ENCODE measurements around the gene IL1RAPL2. TPM values are rescaled to one million over a fixed set of nuclear protein-coding genes. Genes with fewer than 3 reads are reported as not detected.
"Not testable (repeated sequence)": the region's sequence is repeated elsewhere in the genome, so short reads cannot be mapped to it uniquely, and the experiment has no call there.

IL1RAPL2 gene
- total RNA-seq, 4 donors from 2014 or later = not detected

- DNase-seq (no peak), ATAC-seq (no peak)
- intact Hi-C loops (cut with DNase I; ENCODE audit: low total_unique reads) (no loop called here), in situ Hi-C loops (cut with MboI; ENCODE audit: low sequenced_read_pairs in 4 of 4) (no loop called here)
- Histone ChIP-seq H3K4me1 (no peaks in the 10 kb centered on the region), H3K27me3 (peaks cover 0 to 6% (median 0%) of the 10 kb centered on the region in 3 donors), H3K36me3 (no peaks in the 10 kb centered on the region), H3K9me3 (no peaks in the 10 kb centered on the region), H3K27ac (no peak overlapping the region), H3K4me3 (no peak overlapping the region)
- TF ChIP-seq CTCF (IDR thresholded peaks at IDR 0.05 in 4 of 5, conservative IDR thresholded peaks at IDR 0.05 in 1 of 5) (no peak), POLR2A (IDR thresholded peaks at IDR 0.05) (no peak)
Measured at GRCh38 chrX:105662248-105662647, 1096.2 kb downstream of the IL1RAPL2 start.

DNA sequence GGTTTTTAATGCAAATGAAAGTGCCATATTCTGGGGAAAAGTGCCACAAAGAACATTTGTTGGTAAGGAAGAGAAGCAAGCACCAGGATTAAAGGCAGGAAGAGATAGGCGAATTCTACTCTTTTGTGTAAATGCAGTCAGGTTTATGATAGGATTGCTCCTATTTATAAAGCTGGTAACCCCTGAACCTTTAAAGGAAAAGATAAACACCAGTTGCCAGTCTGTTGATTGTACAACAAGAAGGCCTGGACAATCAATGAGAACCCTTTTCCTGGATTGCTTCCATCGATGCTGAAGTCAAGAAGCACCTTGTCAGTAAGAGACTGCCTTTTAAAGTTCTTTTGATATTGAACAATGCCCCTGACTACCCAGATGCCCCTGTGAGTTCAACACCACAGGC lies 1098.2 kb downstream of the IL1RAPL2 start:
- H3K36me3 ChIP-seq = no peaks in the 10 kb centered on the region
- ATAC-seq (no peak), DNase-seq (no peak)
- H3K27ac ChIP-seq = no peak overlapping the region
- TF ChIP-seq CTCF (IDR thresholded peaks at IDR 0.05 in 4 of 5, conservative IDR thresholded peaks at IDR 0.05 in 1 of 5) (no peak), POLR2A (IDR thresholded peaks at IDR 0.05) (no peak)
- H3K27me3 ChIP-seq = peaks cover 0 to 6% (median 0%) of the 10 kb centered on the region in 3 donors
- no peaks in the 10 kb centered on the region for H3K9me3 ChIP-seq
- no peak overlapping the region for H3K4me3 ChIP-seq
- intact Hi-C loops (cut with DNase I; ENCODE audit: low total_unique reads) (no loop called here), in situ Hi-C loops (cut with MboI; ENCODE audit: low sequenced_read_pairs in 4 of 4) (no loop called here)
- no peaks in the 10 kb centered on the region for H3K4me1 ChIP-seq

- H3K36me3 ChIP-seq; H3K9me3 ChIP-seq; in situ Hi-C loops (cut with MboI; ENCODE audit: low sequenced_read_pairs in 4 of 4); intact Hi-C loops (cut with DNase I; ENCODE audit: low total_unique reads); H3K4me3 ChIP-seq; H3K4me1 ChIP-seq; DNase-seq; H3K27me3 ChIP-seq; H3K27ac ChIP-seq; ATAC-seq: not testable (repeated sequence)
Measured at GRCh38 chrX:105684288-105684687, 1118.3 kb downstream of the IL1RAPL2 start.

GRCh38 chrX:105694839-105695238 lies 1128.8 kb downstream of the IL1RAPL2 start:
- Histone ChIP-seq H3K36me3 (no peaks in the 10 kb centered on the region), H3K9me3 (no peaks in the 10 kb centered on the region), H3K27ac (no peak overlapping the region), H3K4me1 (peaks cover 0 to 6% of the 10 kb centered on the region in 2 donors), H3K27me3 (peaks cover 0 to 3% (median 0%) of the 10 kb centered on the region in 3 donors), H3K4me3 (no peak overlapping the region)
- in situ Hi-C loops (cut with MboI; ENCODE audit: low sequenced_read_pairs in 4 of 4) (no loop called here), intact Hi-C loops (cut with DNase I; ENCODE audit: low total_unique reads) (loop anchor here (10.0 kb wide), 1 partner anchor 60 kb away; no protein-coding TSS in a partner anchor)
- DNase-seq (no peak), ATAC-seq (no peak)
- TF ChIP-seq CTCF (IDR thresholded peaks at IDR 0.05 in 4 of 5, conservative IDR thresholded peaks at IDR 0.05 in 1 of 5) (no peak), POLR2A (IDR thresholded peaks at IDR 0.05) (no peak)

DNA sequence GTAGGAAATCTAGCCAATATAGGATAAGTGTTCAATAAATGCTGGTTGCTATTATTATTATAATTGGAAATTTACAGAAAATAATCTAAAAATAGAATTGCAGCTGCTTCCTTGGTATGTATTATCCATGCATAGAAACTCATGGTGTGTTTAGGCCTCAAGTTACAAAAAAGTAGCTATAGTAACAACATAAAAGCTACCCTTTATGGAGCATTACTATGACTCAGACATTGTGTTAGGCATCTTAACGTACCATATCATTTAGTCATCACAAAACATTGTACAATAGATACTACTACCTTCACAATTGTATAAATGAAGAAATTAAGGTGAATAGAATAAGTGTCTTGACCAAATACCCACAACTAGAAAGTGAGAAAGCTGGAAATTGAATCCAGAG lies 1129.5 kb downstream of the IL1RAPL2 start:
- DNase-seq (no peak), ATAC-seq (no peak)
- Histone ChIP-seq H3K4me3 (no peak overlapping the region), H3K4me1 (peaks cover 0 to 6% of the 10 kb centered on the region in 2 donors), H3K36me3 (no peaks in the 10 kb centered on the region), H3K9me3 (no peaks in the 10 kb centered on the region), H3K27ac (no peak overlapping the region), H3K27me3 (peaks cover 0 to 3% (median 0%) of the 10 kb centered on the region in 3 donors)
- no peak for TF ChIP-seq CTCF (IDR thresholded peaks at IDR 0.05 in 4 of 5, conservative IDR thresholded peaks at IDR 0.05 in 1 of 5)
- TF ChIP-seq POLR2A (IDR thresholded peaks at IDR 0.05) = no peak
- in situ Hi-C loops (cut with MboI; ENCODE audit: low sequenced_read_pairs in 4 of 4) (no loop called here), intact Hi-C loops (cut with DNase I; ENCODE audit: low total_unique reads) (loop anchor here (10.0 kb wide), 1 partner anchor 61 kb away; no protein-coding TSS in a partner anchor)
